Endothelial cell of umbilical vein (primary cell): Measurements from ENCODE around the gene CDC42EP4. TPM values are rescaled to one million over a fixed set of nuclear protein-coding genes. Genes with fewer than 3 reads are reported as not detected.

Experiments
- BruUV-seq: library from RNA; stranded (reverse); fragments of 400-500 nt; replicated peaks from 2 replicates; lab custom pipeline; 2021; lab: Mats Ljungman, UMichigan
- CTCF ChIA-PET: fragments of 300-600, 350-600 bp; sonication (Branson Sonifier 250); formaldehyde crosslinking; loops from one replicate; lab custom pipeline; 2021; ENCODE audit warnings: antibody characterized with exemption, inconsistent platforms; lab: Charles Lee
- POLR2A ChIA-PET: fragments of 300-600, 350-600 bp; sonication (Branson Sonifier 250); formaldehyde crosslinking; loops from one replicate; lab custom pipeline; 2021; ENCODE audit warnings: antibody characterized with exemption, inconsistent platforms; lab: Charles Lee
- DNase-seq: peaks from one replicate; pipeline ENCODE4 v3.0.0-alpha.2; 2011; ENCODE audit warnings: low read depth, low spot score
- FAIRE-seq: peaks from 2 replicates; lab custom pipeline; 2011; peaks lifted over from hg19 to GRCh38; lab: Jason Lieb, UNC
- H2AFZ ChIP-seq: 2 replicates; pipeline ENCODE4 v1.6.0; 2012; ENCODE audit warnings: low read depth, low read length, control low read depth, inconsistent platforms
- H3K27ac ChIP-seq: 2 replicates; pipeline ENCODE4 v1.5.1; 2011; ENCODE audit warnings: low read depth, mild to moderate bottlenecking, control low read depth, low read length, moderate library complexity; ENCODE audit not compliant: insufficient read depth
- H3K27me3 ChIP-seq, 2 experiments: 2 replicates each; pipeline versions ENCODE4 v1.6.0 to v1.6.1; 2011; ENCODE audit warnings: low read length in 2 of 2, mixed read lengths in 1 of 2; ENCODE audit not compliant: control insufficient read depth in 2 of 2, insufficient read depth in 2 of 2
- H3K36me3 ChIP-seq, 2 experiments: 2 replicates in 1 of 2; 3 replicates in 1 of 2; pipeline ENCODE4 v1.5.1; 2011; ENCODE audit warnings: low read length in 2 of 2, mild to moderate bottlenecking in 1 of 2, moderate library complexity in 1 of 2; ENCODE audit not compliant: control insufficient read depth in 2 of 2, insufficient read depth in 2 of 2; ENCODE audit errors: extremely low read depth in 1 of 2
- H3K4me1 ChIP-seq: 3 replicates; pipeline ENCODE4 v1.5.1; 2011; ENCODE audit warnings: mild to moderate bottlenecking, low read length; ENCODE audit not compliant: control insufficient read depth, insufficient read depth; ENCODE audit errors: extremely low read depth
- H3K4me2 ChIP-seq: 2 replicates; pipeline ENCODE4 v1.6.1; 2011; ENCODE audit warnings: low read length, control low read depth, mixed read lengths; ENCODE audit not compliant: insufficient read depth
- H3K4me3 ChIP-seq, 3 experiments: fragments of 200-600 bp in 1 of 3; sonication (generic), shearing (Covaris generic) in 1 of 3; replicated peaks in 1 of 3; 2 replicates each; pipeline ENCODE4 v1.5.1; 2011 to 2016; ENCODE audit warnings: control low read depth in 3 of 3, low read length in 3 of 3, mild to moderate bottlenecking in 2 of 3, inconsistent platforms in 1 of 3, low read depth in 1 of 3, moderate library complexity in 1 of 3; ENCODE audit not compliant: insufficient read depth in 1 of 3
- H3K79me2 ChIP-seq: 2 replicates; pipeline ENCODE4 v1.6.0; 2012; ENCODE audit warnings: low read length, inconsistent platforms; ENCODE audit not compliant: control insufficient read depth, insufficient read depth
- H3K9ac ChIP-seq: replicated peaks from 2 replicates; pipeline ENCODE3; 2011; ENCODE audit warnings: low read length, control low read depth; ENCODE audit not compliant: insufficient read depth; ENCODE audit errors: extremely low read depth
- H3K9me1 ChIP-seq: replicated peaks from 3 replicates; pipeline ENCODE4 v1.6.0; 2011; ENCODE audit warnings: mild to moderate bottlenecking, low read length; ENCODE audit not compliant: control insufficient read depth, insufficient read depth; ENCODE audit errors: extremely low read depth
- H3K9me3 ChIP-seq: replicated peaks from 2 replicates; pipeline ENCODE4 v1.5.1; 2012; ENCODE audit warnings: low read length, inconsistent platforms; ENCODE audit not compliant: control insufficient read depth, insufficient read depth
- H4K20me1 ChIP-seq: replicated peaks from 2 replicates; pipeline ENCODE3; 2011; ENCODE audit warnings: mild to moderate bottlenecking, low read length; ENCODE audit not compliant: control insufficient read depth, insufficient read depth; ENCODE audit errors: extremely low read depth
- EZH2 ChIP-seq: IDR thresholded peaks from 2 replicates; pipeline ENCODE4 v1.6.1; 2012; ENCODE audit warnings: borderline replicate concordance, low read depth, mild to moderate bottlenecking, moderate library complexity, low read length, inconsistent platforms; ENCODE audit not compliant: severe bottlenecking
- FOS ChIP-seq: IDR thresholded peaks from 2 replicates; pipeline ENCODE4 v1.6.1; 2011; ENCODE audit warnings: mild to moderate bottlenecking, low read length, moderate library complexity, borderline replicate concordance; ENCODE audit not compliant: insufficient read depth
- GATA2 ChIP-seq: IDR thresholded peaks from 2 replicates; pipeline ENCODE4 v1.7.0; 2011; ENCODE audit warnings: low read depth, mild to moderate bottlenecking, moderate library complexity, mixed read lengths, low read length; ENCODE audit not compliant: insufficient read length, insufficient read depth
- JUN ChIP-seq: IDR thresholded peaks from 2 replicates; pipeline ENCODE4 v1.6.1; 2011; ENCODE audit warnings: borderline replicate concordance, low read depth; ENCODE audit not compliant: insufficient read length, insufficient read depth
- dilution Hi-C: fragments of 300-500 bp; cut with MboI; formaldehyde crosslinking; loops from one replicate; pipeline ENCODE4 v1.15.0; 2019; ENCODE audit warnings: low sequenced_read_pairs; ENCODE audit not compliant: extremely low pct_ligation_motif_present
- intact Hi-C: fragments of 100-400 bp; cut with micrococcal nuclease; formaldehyde crosslinking; loops from one replicate; pipeline ENCODE4 v1.10.0; 2022
- polyA plus RNA-seq, 4 experiments: library from polyadenylated mRNA; depleted of rRNA in 3 of 4; stranded (reverse) in 3 of 4; unstranded in 1 of 4; fragments of >200 nt; gene quantifications; 2 replicates each; pipeline versions ENCODE4 v1.2.1 to v1.2.3, GENCODE V29; 2011 to 2012; ENCODE audit warnings: missing spikeins in 1 of 4
- total RNA-seq: library from RNA; stranded (reverse); gene quantifications from 2 replicates; pipeline ENCODE4 v1.2.3, GENCODE V29; 2021

Gene CDC42EP4
- total and polyA plus RNA-seq, 2 donors (not counting 3 experiments of a cell fraction or from before 2014, with no cell fraction given), result 11.4 to 19.6 TPM

GRCh38 chr17:73308017-73308823, 3.6 kb downstream of the CDC42EP4 start:
- Histone ChIP-seq H3K27ac (peak overlapping the region; percentile 2), H3K9me1 (no peaks in the 10 kb centered on the region), H4K20me1 (no peaks in the 10 kb centered on the region), H3K79me2 (peaks cover 65% of the 10 kb centered on the region), H3K36me3 (no peaks in the 10 kb centered on the region), H3K9me3 (no peaks in the 10 kb centered on the region), H3K4me1 (peaks cover 61% of the 10 kb centered on the region), H3K4me2 (peak overlapping the region; percentile 29), H3K9ac (no peak overlapping the region), H3K27me3 (no peaks in the 10 kb centered on the region), H3K4me3 (no peak overlapping the region), H2AFZ (no peak overlapping the region)
- BruUV-seq, result no TSS peak
- TF ChIP-seq FOS (no peak), GATA2 (peak; percentile 96)
- FAIRE-seq, result peak; percentile 73
- peak; percentile 68 for DNase-seq
- dilution Hi-C loops (no loop called here), intact Hi-C loops (loop anchor here (10.0 kb wide), 1 partner anchor 403 kb away; no protein-coding TSS in a partner anchor)
- CTCF ChIA-PET, result interaction anchor here (0.7 to 6.5 kb wide), 9 partner anchors 9 to 580 kb away, joined by 3 to 70 read pairs (median 7); a partner anchor contains a TSS
- POLR2A ChIA-PET, result no interaction called here

DNA sequence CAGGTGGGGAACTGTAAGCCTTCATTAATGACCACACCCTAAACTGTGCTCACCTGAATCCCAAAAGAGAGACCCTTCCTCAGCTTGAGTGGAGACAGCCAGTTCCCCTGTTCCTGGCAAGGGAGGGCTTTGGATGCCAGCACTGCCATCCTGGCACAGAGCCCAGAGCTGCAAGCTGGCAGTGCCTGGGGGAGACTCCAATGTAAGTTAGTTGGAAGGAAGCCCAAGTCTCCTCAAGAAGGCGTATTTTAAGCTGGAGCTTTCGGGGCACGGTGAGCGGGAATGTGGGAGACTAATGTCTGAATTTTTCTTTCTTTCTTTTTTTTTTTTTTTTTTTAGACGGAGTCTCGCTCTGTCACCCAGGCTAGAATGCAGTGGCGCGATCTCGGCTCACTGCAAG, 4.7 kb downstream of the CDC42EP4 start:
- DNase-seq, result no peak
- Histone ChIP-seq H3K9me3 (no peaks in the 10 kb centered on the region), H3K9ac (no peak overlapping the region), H3K27me3 (no peaks in the 10 kb centered on the region), H3K79me2 (peaks cover 70% of the 10 kb centered on the region), H3K36me3 (no peaks in the 10 kb centered on the region), H2AFZ (no peak overlapping the region), H3K9me1 (no peaks in the 10 kb centered on the region), H4K20me1 (no peaks in the 10 kb centered on the region), H3K4me2 (no peak overlapping the region), H3K4me1 (peaks cover 56% of the 10 kb centered on the region), H3K4me3 (no peak overlapping the region), H3K27ac (no peak overlapping the region)
- CTCF ChIA-PET, result interaction anchor here (1.1 to 6.5 kb wide), 5 partner anchors 8 to 579 kb away, joined by 4 to 70 read pairs (median 10); a partner anchor contains a TSS
- no TSS peak for BruUV-seq
- no peak for TF ChIP-seq JUN
- TF ChIP-seq EZH2, result no peak
- TF ChIP-seq FOS, result no peak
- FAIRE-seq, result no peak
- intact Hi-C loops (loop anchor here (10.0 kb wide), 1 partner anchor 402 kb away; no protein-coding TSS in a partner anchor), dilution Hi-C loops (no loop called here)
- POLR2A ChIA-PET, result no interaction called here
